HG03060 (cell line): ENCODE measurements around the gene BCO1.

Experiments used
- ATAC-seq: cut with Tn5 transposase; IDR thresholded peaks from one replicate; pipeline ENCODE4 v1.9.1; 2021; ENCODE audit warnings: low read depth, moderate number of reproducible peaks; ENCODE audit not compliant: unreplicated experiment

The BCO1 gene

GRCh38 chr16:81229811-81230210 is 8.7 kb upstream of the BCO1 start:
- no peak for ATAC-seq

GRCh38 chr16:81231014-81231413 is 7.5 kb upstream of the BCO1 start:
- ATAC-seq, result no peak

- ATAC-seq, result no peak
These were observed 5.6 kb upstream of the BCO1 start for GRCh38 chr16:81232740-81233367.

GRCh38 chr16:81237282-81237681 is 1.2 kb upstream of the BCO1 start:
- ATAC-seq, result no peak

- ATAC-seq, result no peak
These were observed 570 bp upstream of the BCO1 start for GRCh38 chr16:81237942-81238295.

GRCh38 chr16:81239367-81240121 is 1.1 kb downstream of the BCO1 start:
- ATAC-seq, result no peak

- no peak for ATAC-seq
These were observed 3.2 kb downstream of the BCO1 start for GRCh38 chr16:81241706-81242105.

GRCh38 chr16:81242977-81243618 is 4.6 kb downstream of the BCO1 start:
- ATAC-seq, result no peak

- ATAC-seq, result no peak
These were observed 5.5 kb downstream of the BCO1 start for GRCh38 chr16:81243942-81244341.

GRCh38 chr16:81251871-81252270 is 13.4 kb downstream of the BCO1 start:
- no peak for ATAC-seq

- no peak for ATAC-seq
These were observed 14.7 kb downstream of the BCO1 start for GRCh38 chr16:81253141-81253540.

- ATAC-seq, result no peak
These were observed 16.5 kb downstream of the BCO1 start for GRCh38 chr16:81254922-81255526.

- no peak for ATAC-seq
These were observed 21.4 kb downstream of the BCO1 start for GRCh38 chr16:81259916-81260315.

GRCh38 chr16:81261049-81261648 is 22.7 kb downstream of the BCO1 start:
- no peak for ATAC-seq

GRCh38 chr16:81263470-81264220 is 25.2 kb downstream of the BCO1 start:
- no peak for ATAC-seq

GRCh38 chr16:81264386-81264785 is 25.9 kb downstream of the BCO1 start:
- ATAC-seq, result no peak

GRCh38 chr16:81265052-81265451 is 26.6 kb downstream of the BCO1 start:
- no peak for ATAC-seq

- ATAC-seq, result no peak
These were observed 27.4 kb downstream of the BCO1 start for GRCh38 chr16:81265658-81266451.

- no peak for ATAC-seq
These were observed 28.2 kb downstream of the BCO1 start for GRCh38 chr16:81266680-81267095.

- no peak for ATAC-seq
These were observed 30.0 kb downstream of the BCO1 start for GRCh38 chr16:81268509-81268908.
